Measurements from ENCODE around the gene XAGE1A. TPM values are rescaled to one million over a fixed set of nuclear protein-coding genes. Genes with fewer than 3 reads are reported as not detected.
"Not testable (repeated sequence)": the region's sequence is repeated elsewhere in the genome, so short reads cannot be mapped to it uniquely, and the experiment has no call there.

Gene XAGE1A, protein sequence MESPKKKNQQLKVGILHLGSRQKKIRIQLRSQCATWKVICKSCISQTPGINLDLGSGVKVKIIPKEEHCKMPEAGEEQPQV
- polyA plus RNA-seq (2013, experiment 1 of 2; ENCODE audit: insufficient read length): not detected
- polyA plus RNA-seq (2013, experiment 2 of 2; ENCODE audit: insufficient read length): not detected

DNA sequence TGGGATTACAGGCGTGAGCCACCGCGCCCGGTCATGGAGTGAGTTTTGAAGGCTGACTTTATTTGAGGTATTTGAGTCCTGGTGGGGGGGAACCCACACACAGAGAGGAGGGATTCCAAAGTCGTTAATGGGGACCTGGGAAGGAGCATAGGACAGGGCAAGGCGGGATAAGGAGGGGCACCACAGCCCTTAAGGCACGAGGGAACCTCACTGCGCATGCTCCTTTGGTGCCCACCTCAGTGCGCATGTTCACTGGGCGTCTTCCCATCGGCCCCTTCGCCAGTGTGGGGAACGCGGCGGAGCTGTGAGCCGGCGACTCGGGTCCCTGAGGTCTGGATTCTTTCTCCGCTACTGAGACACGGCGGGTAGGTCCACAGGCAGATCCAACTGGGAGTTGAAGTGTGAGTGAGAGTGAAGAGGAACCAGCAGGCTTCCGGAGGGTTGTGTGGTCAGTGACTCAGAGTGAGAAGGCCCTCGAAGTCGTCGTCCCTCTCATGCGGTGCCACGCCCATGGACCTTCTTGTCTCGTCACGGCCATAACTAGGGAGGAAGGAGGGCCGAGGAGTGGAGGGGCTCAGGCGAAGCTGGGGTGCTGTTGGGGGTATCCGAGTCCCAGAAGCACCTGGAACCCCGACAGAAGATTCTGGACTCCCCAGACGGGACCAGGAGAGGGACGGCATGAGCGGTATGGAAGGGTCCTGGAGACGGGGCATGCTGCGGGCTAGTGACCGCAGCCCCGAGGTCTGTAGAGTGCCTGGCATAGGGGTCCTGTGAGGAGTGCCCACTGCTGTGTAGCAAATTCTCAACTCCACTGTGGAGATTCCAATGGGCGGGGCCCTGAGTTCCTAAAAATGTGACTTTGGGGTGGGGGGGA is at the start of gene XAGE1A:
TSS of gene XAGE1A (plus strand) at position 264 of the 874 bp plus-strand sequence. CDS start 1,554 bp downstream, outside the sequence.
- DNase-seq: not testable (repeated sequence)

DNA sequence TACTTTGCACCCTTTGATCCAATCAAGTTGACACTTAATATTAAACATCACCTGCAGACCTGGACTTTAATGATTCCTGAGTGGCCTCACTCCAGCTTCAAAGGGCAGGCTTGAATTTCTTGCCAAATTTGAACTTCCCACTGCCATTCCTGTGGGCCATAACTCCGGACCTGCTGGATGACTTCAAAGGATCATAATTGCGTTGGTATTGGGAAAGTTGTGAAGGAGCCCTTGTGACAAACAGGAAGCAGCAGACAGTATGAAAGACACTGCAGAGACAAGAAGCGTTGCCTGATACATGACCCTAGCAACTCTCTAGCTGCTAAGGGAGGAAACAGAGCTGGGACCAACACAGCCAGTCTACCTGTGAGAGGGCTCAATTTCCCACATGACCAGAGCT is 43.6 kb upstream of the XAGE1A start:
- DNase-seq: not testable (repeated sequence)

DNA sequence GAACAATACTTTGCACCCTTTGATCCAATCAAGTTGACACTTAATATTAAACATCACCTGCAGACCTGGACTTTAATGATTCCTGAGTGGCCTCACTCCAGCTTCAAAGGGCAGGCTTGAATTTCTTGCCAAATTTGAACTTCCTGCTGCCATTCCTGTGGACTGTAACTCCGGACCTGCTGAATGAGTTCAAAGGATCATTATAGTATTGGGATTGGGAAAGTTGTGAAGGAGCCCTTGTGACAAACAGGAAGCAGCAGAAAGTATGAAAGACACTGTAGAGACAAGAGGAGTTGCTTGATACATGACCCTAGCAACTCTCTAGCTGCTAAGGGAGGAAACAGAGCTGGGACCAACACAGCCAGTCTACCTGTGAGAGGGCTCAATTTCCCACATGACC is 24.3 kb upstream of the XAGE1A start:
- DNase-seq: not testable (repeated sequence)

DNA sequence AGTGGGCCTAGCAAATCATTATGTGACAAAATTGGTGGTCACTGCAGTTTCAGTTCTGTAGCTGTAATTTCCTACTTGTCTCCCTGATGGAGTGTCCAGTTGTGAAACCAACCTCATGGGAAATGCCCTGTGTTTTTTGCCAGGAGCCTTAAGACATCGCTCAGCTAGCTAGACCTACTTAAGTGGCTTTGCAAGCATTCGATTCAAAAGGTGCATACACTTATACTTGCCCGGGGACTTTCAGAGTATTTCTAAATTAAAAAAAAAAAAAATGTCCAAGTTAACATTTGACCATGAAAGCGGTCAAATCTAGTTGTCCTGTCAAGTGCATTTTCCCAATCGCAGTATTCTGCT is 788 bp downstream of the XAGE1A start:
- DNase-seq: not testable (repeated sequence)

DNA sequence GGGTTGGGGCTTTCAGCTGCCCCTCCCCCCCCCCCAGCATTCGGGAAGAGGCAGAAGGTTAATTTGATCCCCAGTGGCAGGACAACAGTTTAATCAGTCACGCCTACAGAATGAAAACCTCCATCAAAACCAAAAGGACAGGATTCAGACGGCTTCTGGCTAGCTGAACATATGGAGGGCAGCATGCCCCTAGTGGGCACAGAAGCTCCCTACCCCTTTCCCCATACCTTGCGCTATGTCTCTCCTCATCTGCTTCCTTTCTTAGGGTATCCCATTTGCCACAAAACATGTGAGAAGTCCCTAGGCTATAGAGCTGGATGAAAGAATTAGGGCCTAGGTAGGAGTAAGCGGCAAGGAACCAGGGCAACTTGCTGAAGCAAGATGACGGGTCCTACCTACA is 5.8 kb downstream of the XAGE1A start:
- DNase-seq: not testable (repeated sequence)

DNA sequence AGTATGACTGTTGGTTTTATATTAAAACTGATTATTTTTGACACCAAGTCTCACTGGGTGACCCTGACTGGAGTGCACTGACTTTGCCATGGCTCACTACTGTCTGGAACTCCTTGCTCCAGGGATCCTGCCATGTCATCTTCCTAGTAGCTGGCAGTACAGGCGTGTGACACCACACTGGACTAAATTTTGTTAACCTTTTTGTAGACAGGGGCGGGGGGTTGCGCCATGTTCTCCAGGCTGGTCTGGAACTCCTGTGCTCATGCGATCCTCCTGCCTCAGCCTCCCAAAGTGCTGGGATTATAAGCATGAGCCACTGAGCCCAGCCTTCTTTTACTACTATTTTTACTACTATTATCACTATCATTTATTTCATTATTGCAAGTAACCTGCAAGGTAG is 8.9 kb downstream of the XAGE1A start:
- DNase-seq: no peak

DNA sequence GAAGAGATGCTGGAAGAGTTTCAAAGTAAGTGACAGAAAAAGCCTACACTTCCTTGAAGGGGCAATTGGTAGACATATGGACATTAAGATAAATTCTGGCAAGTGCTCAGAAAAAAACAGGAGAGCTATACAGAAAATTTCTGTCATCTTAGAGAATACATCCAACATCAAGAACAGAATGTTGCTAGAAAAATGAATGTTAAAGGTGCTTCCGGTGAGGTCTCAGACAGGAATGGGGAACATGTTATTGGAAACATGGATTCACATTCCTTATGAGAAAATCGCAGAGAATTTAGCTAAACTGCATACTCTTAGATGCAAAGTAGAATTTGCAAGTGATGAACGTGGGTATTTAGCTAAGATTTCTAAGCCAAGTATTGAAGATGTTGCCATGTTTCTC is 11.7 kb downstream of the XAGE1A start:
- no peak for DNase-seq

DNA sequence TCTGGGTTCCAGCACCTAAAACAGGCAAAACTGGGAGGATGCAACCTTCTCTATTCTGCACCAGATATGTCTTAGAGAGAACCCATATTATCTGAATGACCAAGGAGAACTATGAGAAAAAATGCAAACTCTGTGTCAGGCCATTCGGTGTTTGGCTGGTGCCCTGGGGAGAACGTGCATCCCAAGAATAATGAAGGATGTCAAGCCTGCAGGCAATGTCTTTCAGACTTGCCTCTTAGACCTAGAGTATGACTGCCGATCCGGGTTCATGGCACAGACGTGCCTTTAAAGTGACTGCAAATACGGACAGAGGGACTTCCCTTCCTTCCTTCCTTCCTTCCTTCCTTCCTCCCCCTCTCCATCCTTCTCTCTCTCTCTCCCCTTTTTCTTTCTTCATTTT is 14.3 kb downstream of the XAGE1A start:
- no peak for DNase-seq

DNA sequence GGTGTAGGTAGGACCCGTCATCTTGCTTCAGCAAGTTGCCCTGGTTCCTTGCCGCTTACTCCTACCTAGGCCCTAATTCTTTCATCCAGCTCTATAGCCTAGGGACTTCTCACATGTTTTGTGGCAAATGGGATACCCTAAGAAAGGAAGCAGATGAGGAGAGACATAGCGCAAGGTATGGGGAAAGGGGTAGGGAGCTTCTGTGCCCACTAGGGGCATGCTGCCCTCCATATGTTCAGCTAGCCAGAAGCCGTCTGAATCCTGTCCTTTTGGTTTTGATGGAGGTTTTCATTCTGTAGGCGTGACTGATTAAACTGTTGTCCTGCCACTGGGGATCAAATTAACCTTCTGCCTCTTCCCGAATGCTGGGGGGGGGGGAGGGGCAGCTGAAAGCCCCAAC is 15.5 kb downstream of the XAGE1A start:
- not testable (repeated sequence) for DNase-seq

DNA sequence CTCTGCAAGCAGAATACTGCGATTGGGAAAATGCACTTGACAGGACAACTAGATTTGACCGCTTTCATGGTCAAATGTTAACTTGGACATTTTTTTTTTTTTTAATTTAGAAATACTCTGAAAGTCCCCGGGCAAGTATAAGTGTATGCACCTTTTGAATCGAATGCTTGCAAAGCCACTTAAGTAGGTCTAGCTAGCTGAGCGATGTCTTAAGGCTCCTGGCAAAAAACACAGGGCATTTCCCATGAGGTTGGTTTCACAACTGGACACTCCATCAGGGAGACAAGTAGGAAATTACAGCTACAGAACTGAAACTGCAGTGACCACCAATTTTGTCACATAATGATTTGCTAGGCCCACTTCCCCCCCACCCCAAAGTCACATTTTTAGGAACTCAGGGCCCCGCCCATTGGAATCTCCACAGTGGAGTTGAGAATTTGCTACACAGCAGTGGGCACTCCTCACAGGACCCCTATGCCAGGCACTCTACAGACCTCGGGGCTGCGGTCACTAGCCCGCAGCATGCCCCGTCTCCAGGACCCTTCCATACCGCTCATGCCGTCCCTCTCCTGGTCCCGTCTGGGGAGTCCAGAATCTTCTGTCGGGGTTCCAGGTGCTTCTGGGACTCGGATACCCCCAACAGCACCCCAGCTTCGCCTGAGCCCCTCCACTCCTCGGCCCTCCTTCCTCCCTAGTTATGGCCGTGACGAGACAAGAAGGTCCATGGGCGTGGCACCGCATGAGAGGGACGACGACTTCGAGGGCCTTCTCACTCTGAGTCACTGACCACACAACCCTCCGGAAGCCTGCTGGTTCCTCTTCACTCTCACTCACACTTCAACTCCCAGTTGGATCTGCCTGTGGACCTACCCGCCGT is 20.7 kb downstream of the XAGE1A start:
- not testable (repeated sequence) for DNase-seq

DNA sequence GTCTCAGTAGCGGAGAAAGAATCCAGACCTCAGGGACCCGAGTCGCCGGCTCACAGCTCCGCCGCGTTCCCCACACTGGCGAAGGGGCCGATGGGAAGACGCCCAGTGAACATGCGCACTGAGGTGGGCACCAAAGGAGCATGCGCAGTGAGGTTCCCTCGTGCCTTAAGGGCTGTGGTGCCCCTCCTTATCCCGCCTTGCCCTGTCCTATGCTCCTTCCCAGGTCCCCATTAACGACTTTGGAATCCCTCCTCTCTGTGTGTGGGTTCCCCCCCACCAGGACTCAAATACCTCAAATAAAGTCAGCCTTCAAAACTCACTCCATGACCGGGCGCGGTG is 21.3 kb downstream of the XAGE1A start, which contains the start of gene XAGE1B:
TSS of gene XAGE1B (minus strand) at position 77 of the 339 bp plus-strand sequence. CDS start 1,536 bp downstream, outside the sequence.
- DNase-seq: not testable (repeated sequence)

DNA sequence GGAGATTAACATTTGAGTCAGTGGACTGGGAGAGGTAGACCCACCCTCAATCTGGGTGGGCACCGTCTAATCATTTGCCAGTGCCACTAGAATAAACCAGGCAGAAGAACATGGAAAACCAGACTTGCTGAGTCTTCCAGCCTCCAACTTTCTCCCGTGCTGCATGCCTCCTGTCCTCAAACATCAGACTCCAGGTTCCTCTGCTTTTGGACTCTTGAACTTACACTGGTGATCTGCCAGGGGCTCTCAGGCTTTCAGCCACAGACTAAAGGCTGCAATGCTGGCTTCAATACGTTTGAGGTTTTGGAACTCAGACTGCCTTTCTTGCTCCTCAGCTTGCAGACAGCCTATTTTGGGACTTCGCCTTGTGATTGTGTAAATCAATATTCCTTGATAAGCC is 45.4 kb downstream of the XAGE1A start:
- not testable (repeated sequence) for DNase-seq

DNA sequence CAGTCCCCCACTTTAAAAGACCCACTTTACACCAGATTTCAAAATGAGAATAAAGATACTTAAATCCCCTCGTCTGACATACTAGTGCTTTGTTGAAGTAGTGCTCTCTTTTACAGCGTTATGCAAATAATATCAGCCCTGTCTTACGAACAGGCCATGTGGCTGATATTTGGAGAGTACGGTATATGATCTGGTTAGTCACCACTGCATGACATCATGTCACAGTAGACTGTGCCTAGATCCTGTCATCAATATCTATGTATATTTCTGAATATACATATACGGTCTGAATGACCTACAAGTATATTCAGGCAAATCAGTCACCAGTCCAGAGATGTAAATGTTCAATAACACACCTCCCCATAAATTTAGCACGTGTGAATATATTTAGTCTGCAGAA is 46.7 kb downstream of the XAGE1A start:
- DNase-seq: no peak

DNA sequence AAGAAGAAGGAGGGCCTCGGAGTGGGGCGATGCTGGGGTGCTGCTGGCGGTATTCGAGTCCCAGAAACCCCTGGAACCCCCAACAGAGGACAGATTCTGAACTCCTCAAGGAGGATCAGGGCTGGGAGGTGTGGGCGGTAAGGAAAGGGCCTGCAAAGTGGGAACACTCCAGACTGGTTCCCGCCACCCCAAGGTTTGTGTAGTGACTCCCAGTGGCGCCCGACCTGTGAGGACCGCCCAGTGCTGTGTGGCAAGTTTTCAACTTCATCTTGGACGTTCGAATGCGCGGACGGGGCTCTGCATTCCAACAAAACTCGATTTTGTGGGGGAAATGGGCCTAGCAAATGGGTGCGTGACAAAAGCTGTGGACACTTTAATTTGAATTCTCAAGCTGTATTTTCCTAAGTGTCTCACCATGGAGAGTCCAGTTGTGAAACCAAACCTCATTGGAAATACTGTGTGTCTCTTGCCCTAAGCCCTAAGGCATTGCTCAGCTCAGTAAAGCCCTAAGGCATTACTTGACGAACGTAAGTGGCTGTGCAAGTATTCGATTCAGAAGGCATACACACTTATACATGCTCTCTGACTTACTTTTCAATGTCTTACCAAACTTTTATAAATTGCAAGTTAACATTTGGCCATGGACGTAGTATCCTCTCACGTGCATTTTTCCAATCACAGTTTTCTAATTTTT is 48.7 kb downstream of the XAGE1A start:
- no peak for DNase-seq

DNA sequence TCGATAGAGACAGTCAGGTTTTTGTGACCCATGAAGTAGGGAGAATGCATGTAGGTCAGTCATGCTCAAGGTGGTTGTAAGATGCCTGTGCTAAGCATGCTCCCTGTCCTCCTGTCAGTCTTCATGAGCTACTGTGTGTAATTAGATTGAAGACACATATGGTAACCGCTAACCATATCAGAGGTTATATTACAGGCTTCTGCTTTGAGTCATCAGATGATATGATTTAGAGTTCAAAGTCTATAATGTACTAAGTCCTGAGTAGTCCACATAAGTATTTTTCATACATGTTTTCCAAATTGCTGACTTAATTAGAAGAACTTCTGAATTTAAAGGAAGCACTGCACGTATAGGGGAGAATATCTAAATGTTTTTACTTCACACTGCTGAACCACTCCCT is 53.2 kb downstream of the XAGE1A start:
- DNase-seq: not testable (repeated sequence)

Data from fibroblast of skin of back (primary cell).